AG04450 (cell line): ENCODE measurements around the gene DIP2C. TPM values are rescaled to one million over a fixed set of nuclear protein-coding genes. Genes with fewer than 3 reads are reported as not detected.

Source experiments
- CTCF ChIA-PET: fragments of 300-600, 350-600 bp; formaldehyde crosslinking; extraction: SDS; loops from one replicate; lab custom pipeline; 2022; ENCODE audit warnings: antibody characterized with exemption, inconsistent platforms; lab: Charles Lee
- POLR2A ChIA-PET: fragments of 350-600 bp; formaldehyde crosslinking; extraction: SDS; loops from one replicate; lab custom pipeline; 2021; ENCODE audit warnings: antibody characterized with exemption, inconsistent platforms; lab: Yijun Ruan, JAX
- DNase-seq: peaks from one replicate; pipeline ENCODE4 v3.0.0-alpha.2; 2011; ENCODE audit warnings: low read depth, low spot score
- H3K27ac ChIP-seq: one replicate; pipeline ENCODE4 v1.5.1; 2012; ENCODE audit warnings: low read depth, low read length, control low read depth
- H3K27me3 ChIP-seq: one replicate; pipeline ENCODE4 v1.6.0; 2012; ENCODE audit warnings: low read length; ENCODE audit not compliant: control insufficient read depth, insufficient read depth
- H3K4me3 ChIP-seq: 2 replicates; pipeline ENCODE4 v1.5.1; 2011; ENCODE audit warnings: mild to moderate bottlenecking, low read depth, low read length, control low read depth
- H3K9me3 ChIP-seq: 2 replicates; pipeline ENCODE4 v1.5.1; 2012; ENCODE audit warnings: low read length; ENCODE audit not compliant: control insufficient read depth, insufficient read depth
- polyA plus RNA-seq: library from polyadenylated mRNA; depleted of rRNA; stranded (reverse); fragments of >200 nt; gene quantifications from 2 replicates; pipeline ENCODE4 v1.2.3, GENCODE V29; 2011
- TF ChIP-seq, protein P1 (sequence below): IDR thresholded peaks from 2 replicates; pipeline ENCODE4 v1.5.1; 2011; ENCODE audit warnings: low read depth, low read length, control low read depth, inconsistent platforms

Gene DIP2C
- polyA plus RNA-seq, 1 experiment: 9.6 TPM

DNA sequence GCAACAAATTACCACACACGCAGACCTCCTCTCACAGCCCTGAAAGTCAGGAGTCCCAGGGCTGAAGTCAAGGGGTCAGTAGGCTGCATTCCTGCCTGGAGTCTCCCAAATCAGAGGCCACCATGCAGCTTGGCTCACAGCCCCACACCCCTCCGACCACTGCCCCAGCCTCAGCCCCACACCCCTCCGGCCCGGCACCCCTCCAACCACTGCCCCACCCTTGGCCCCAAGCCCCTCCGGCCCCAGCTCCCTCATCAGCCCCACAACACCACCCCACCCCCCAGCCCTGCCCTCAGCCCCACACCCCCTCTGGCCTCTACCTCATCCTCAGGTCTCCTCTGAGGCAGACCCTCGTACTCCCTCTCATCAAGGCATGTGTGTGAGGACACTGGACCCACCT lies 85.7 kb downstream of the DIP2C start:
- Histone ChIP-seq H3K27ac (no peak overlapping the region), H3K9me3 (no peaks in the 10 kb centered on the region; the same call in 1 of the 2 replicates), H3K27me3 (no peaks in the 10 kb centered on the region), H3K4me3 (no peak overlapping the region)
- CTCF ChIA-PET: no interaction called here
- TF ChIP-seq, protein P1, sequence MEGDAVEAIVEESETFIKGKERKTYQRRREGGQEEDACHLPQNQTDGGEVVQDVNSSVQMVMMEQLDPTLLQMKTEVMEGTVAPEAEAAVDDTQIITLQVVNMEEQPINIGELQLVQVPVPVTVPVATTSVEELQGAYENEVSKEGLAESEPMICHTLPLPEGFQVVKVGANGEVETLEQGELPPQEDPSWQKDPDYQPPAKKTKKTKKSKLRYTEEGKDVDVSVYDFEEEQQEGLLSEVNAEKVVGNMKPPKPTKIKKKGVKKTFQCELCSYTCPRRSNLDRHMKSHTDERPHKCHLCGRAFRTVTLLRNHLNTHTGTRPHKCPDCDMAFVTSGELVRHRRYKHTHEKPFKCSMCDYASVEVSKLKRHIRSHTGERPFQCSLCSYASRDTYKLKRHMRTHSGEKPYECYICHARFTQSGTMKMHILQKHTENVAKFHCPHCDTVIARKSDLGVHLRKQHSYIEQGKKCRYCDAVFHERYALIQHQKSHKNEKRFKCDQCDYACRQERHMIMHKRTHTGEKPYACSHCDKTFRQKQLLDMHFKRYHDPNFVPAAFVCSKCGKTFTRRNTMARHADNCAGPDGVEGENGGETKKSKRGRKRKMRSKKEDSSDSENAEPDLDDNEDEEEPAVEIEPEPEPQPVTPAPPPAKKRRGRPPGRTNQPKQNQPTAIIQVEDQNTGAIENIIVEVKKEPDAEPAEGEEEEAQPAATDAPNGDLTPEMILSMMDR: no peak
- POLR2A ChIA-PET: no interaction called here
- DNase-seq: no peak

DNA sequence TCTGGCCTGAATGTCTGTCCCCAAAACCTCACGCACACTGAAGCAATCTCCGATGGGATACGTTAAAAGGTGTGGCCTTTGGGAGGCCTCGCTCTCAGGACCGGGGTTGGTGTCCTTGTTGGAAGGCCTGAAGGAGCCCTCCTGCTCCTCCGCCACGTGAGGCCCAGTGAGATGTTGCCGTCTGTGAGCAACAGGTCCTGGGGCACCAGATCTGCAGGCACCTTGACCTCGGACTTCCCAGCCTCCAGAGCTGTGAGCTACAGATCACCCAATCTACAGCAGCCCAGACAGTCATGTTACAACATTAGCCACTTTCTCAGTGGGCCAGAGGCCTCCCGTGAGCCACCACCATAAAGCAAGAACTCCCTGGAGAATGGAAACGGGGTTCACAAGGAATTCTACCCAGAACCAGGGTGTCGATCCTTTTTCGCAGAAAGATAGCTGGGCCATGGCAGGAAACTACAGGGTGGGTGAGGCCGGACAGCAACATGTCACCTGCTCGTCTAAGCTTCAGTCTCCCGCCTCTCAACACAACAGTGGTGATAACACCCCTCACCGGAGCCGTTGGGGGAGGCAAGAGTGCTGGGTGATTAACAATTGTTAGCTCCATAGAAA lies 87.0 kb downstream of the DIP2C start:
- DNase-seq: no peak
- ChIA-PET CTCF (no interaction called here), POLR2A (no interaction called here)
- H3K9me3 ChIP-seq: no peaks in the 10 kb centered on the region; the same call in 1 of the 2 replicates
- no peaks in the 10 kb centered on the region for H3K27me3 ChIP-seq
- no peak overlapping the region for H3K4me3 ChIP-seq
- no peak overlapping the region for H3K27ac ChIP-seq
- TF ChIP-seq, protein P1: no peak

DNA sequence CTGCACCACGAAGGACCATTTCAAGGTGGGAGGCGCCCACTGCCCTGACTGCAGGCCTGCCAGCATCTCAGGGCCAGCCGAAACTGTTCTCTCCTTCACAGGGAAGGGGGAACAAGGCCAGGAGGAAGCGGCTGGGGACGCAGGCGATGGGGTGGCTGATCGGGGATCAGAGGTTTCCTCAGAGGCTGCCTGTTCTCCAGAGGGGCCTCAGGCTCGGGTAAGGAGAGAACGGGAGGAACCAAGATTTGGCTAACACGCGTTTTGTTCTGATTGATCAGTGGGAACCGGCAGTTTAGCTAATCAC lies 87.9 kb downstream of the DIP2C start:
- Histone ChIP-seq H3K9me3 (no peaks in the 10 kb centered on the region; the same call in 1 of the 2 replicates), H3K27me3 (no peaks in the 10 kb centered on the region), H3K27ac (peak overlapping the region; percentile 21), H3K4me3 (no peak overlapping the region)
- TF ChIP-seq, protein P1: no peak
- no peak for DNase-seq
- POLR2A ChIA-PET: no interaction called here
- CTCF ChIA-PET: no interaction called here

DNA sequence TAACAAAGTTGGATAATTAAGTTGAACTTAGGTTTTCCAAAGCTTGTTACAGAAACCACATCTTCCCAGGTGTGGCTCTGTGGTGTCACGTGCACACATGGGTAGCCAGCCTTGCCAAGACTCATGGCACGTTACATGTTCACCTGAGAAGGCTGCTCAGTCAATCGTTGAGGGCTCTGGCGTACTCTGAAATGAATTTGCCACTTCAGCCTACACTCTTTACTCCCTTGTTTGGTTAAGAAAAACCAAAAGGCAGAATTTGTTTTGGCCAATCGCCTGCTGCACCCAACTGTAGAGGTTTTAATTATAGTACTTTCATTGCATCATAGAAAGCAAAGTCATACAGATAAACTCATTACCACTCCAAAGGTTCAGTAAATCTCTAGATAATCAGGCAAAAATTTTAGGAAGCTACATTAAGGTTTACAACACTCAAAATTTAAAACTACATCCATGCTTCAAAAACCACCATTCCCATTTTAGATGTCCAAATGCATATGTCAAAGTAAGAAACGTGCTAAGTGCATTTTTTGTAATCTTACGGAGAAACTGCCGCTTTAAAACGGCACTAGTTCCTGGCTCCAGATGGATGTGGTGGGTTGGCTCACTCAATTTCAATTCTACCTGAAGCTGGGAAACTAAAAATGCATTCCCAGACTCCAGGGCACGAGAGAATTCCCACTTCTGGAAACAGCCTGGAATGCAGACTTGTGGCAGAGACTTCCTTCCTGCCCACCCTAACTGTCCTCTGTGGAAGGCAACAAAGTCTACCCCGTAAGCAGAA lies 88.4 kb downstream of the DIP2C start:
- H3K4me3 ChIP-seq: no peak overlapping the region
- ChIA-PET POLR2A (no interaction called here), CTCF (no interaction called here)
- no peaks in the 10 kb centered on the region; the same call in 1 of the 2 replicates for H3K9me3 ChIP-seq
- DNase-seq: no peak
- no peak overlapping the region for H3K27ac ChIP-seq
- TF ChIP-seq, protein P1: no peak
- H3K27me3 ChIP-seq: no peaks in the 10 kb centered on the region

DNA sequence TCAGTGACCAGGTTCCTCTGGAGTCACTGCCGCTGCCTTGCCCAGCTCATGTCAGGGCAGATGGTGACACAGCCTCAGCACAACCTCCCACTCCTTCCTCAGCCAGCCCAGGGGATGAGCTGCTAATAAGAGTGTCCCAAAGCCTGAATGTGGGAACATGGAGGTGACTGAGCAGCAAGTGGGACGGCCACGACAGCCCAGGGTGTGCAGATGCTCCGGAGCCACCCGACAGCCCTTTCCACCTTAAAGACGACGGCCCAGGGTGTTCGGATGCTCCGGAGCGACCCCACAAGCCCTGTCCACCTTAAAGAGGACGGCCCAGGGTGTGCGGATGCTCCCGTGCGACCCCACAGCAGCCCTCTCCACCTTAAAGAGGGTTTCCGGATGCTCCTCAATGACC lies 89.2 kb downstream of the DIP2C start:
- Histone ChIP-seq H3K27ac (no peak overlapping the region), H3K27me3 (no peaks in the 10 kb centered on the region), H3K4me3 (no peak overlapping the region), H3K9me3 (no peaks in the 10 kb centered on the region; the same call in 1 of the 2 replicates)
- TF ChIP-seq, protein P1: no peak
- ChIA-PET CTCF (no interaction called here), POLR2A (no interaction called here)
- no peak for DNase-seq
